HCT116 (cell line): ENCODE measurements around the gene ACTR3. TPM values are rescaled to one million over a fixed set of nuclear protein-coding genes. Genes with fewer than 3 reads are reported as not detected.

Experiments used
- ATAC-seq: fragments of 200-7000 bp; cut with Tn5 transposase; 2 replicates; pipeline ENCODE4 v1.9.1; 2020; ENCODE audit warnings: mild to moderate bottlenecking, moderate library complexity
- BruUV-seq: library from RNA; stranded (reverse); fragments of 400-500 nt; replicated peaks from 2 replicates; lab custom pipeline; 2021; lab: Mats Ljungman, UMichigan
- CTCF ChIA-PET: fragments of 300-600 bp; sonication (Branson Sonifier 250); formaldehyde crosslinking; loops from one replicate; lab custom pipeline; 2021; ENCODE audit warnings: antibody characterized with exemption; lab: Charles Lee
- POLR2A ChIA-PET: fragments of 300-600, 350-600 bp; sonication (Branson Sonifier 250); formaldehyde crosslinking; loops from one replicate; lab custom pipeline; 2021; ENCODE audit warnings: antibody characterized with exemption; lab: Charles Lee
- RAD21 ChIA-PET, 2 experiments: fragments of 300-600 bp; sonication (Branson Sonifier 250); formaldehyde crosslinking; loops; one replicate each; lab custom pipeline; 2023; ENCODE audit warnings: low total read pairs in 2 of 2; ENCODE audit not compliant: uncharacterized antibody in 2 of 2, unreplicated experiment in 2 of 2, low non-redundant PET in 1 of 2; lab: Charles Lee
- DNase-seq: peaks from one replicate; pipeline ENCODE4 v3.0.0-alpha.2; 2010; ENCODE audit warnings: low read depth, low spot score
- H2AFZ ChIP-seq: fragments of 200-600 bp; shearing (Covaris generic), sonication (generic); 2 replicates; pipeline ENCODE4 v1.6.1; 2017; ENCODE audit warnings: low read depth, mixed run types, mixed read lengths, antibody characterized with exemption, low read length; ENCODE audit not compliant: poor library complexity, severe bottlenecking
- H3K27ac ChIP-seq: 2 replicates; pipeline ENCODE4 v1.5.1; 2012; ENCODE audit warnings: low read depth, low read length
- H3K27me3 ChIP-seq: fragments of 200-600 bp; sonication (generic); 2 replicates; pipeline ENCODE4 v1.6.1; 2016; ENCODE audit warnings: mixed run types, low read length, mixed read lengths; ENCODE audit not compliant: insufficient read depth
- H3K36me3 ChIP-seq, 2 experiments: fragments of 200-500 bp in 1 of 2; fragments of 200-600 bp in 1 of 2; sonication (Bioruptor generic) in 1 of 2; sonication (generic) in 1 of 2; 2 replicates each; pipeline versions ENCODE4 v1.5.1 to v1.6.1; 2014 to 2016; ENCODE audit warnings: low read length in 2 of 2, inconsistent platforms in 1 of 2, mixed read lengths in 1 of 2, mixed run types in 1 of 2; ENCODE audit not compliant: insufficient read depth in 2 of 2, control insufficient read depth in 1 of 2
- H3K4me1 ChIP-seq, 2 experiments: fragments of 200-600 bp in 1 of 2; sonication (generic) in 1 of 2; 2 replicates each; pipeline versions ENCODE4 v1.5.1 to v1.6.1; 2012 to 2017; ENCODE audit warnings: low read length in 2 of 2, inconsistent platforms in 1 of 2, mild to moderate bottlenecking in 1 of 2, mixed read lengths in 1 of 2, mixed run types in 1 of 2, moderate library complexity in 1 of 2; ENCODE audit not compliant: insufficient read depth in 2 of 2, control insufficient read depth in 1 of 2
- H3K4me2 ChIP-seq: fragments of 200-600 bp; sonication (generic); 2 replicates; pipeline ENCODE4 v1.6.1; 2017; ENCODE audit warnings: mixed run types, low read length, mixed read lengths
- H3K4me3 ChIP-seq, 2 experiments: fragments of 200-600 bp in 1 of 2; sonication (generic) in 1 of 2; replicated peaks in 1 of 2; 2 replicates each; pipeline ENCODE4 v1.5.1; 2011 to 2016; ENCODE audit warnings: low read length in 2 of 2, control low read depth in 1 of 2, low read depth in 1 of 2, mild to moderate bottlenecking in 1 of 2, mixed read lengths in 1 of 2, mixed run types in 1 of 2
- H3K79me2 ChIP-seq: fragments of 200-600 bp; sonication (generic); 2 replicates; pipeline ENCODE4 v1.6.1; 2017; ENCODE audit warnings: mild to moderate bottlenecking, mixed run types, low read length, moderate library complexity, mixed read lengths; ENCODE audit not compliant: insufficient read depth
- H3K9ac ChIP-seq: fragments of 200-600 bp; sonication (generic); 2 replicates; pipeline ENCODE4 v1.6.1; 2016; ENCODE audit warnings: low read length, mixed read lengths
- H3K9me2 ChIP-seq: fragments of 200-600 bp; sonication (generic), shearing (Covaris generic); 2 replicates; pipeline ENCODE4 v1.6.1; 2017; ENCODE audit warnings: mixed run types, mild to moderate bottlenecking, moderate library complexity; ENCODE audit not compliant: insufficient read depth
- H3K9me3 ChIP-seq, 2 experiments: fragments of 200-500 bp in 1 of 2; fragments of 200-600 bp in 1 of 2; sonication (Bioruptor generic) in 1 of 2; sonication (generic) in 1 of 2; 2 replicates each; pipeline ENCODE4 v1.6.1; 2014 to 2017; ENCODE audit warnings: low read length in 2 of 2, mixed read lengths in 2 of 2, inconsistent platforms in 1 of 2, low read depth in 1 of 2, mild to moderate bottlenecking in 1 of 2, mixed run types in 1 of 2, moderate library complexity in 1 of 2; ENCODE audit not compliant: control insufficient read depth in 1 of 2, insufficient read depth in 1 of 2
- H4K20me1 ChIP-seq: fragments of 200-600 bp; sonication (generic), shearing (Covaris generic); 2 replicates; pipeline ENCODE4 v1.6.1; 2017; ENCODE audit warnings: mixed run types, mild to moderate bottlenecking, moderate library complexity; ENCODE audit not compliant: insufficient read depth
- CEBPB ChIP-seq: IDR thresholded peaks from 2 replicates; pipeline ENCODE4 v1.6.1; 2012; ENCODE audit warnings: low read depth
- MAX ChIP-seq: IDR thresholded peaks from 2 replicates; pipeline ENCODE4 v1.6.1; 2012
- REST ChIP-seq: IDR thresholded peaks from 2 replicates; pipeline ENCODE4 v1.6.1; 2012; ENCODE audit warnings: low read depth
- intact Hi-C: fragments of 100-400 bp; cut with micrococcal nuclease; formaldehyde crosslinking; loops from 2 replicates; pipeline ENCODE4 v1.10.0; 2022
- total RNA-seq: library from RNA; stranded (reverse); gene quantifications from one replicate; pipeline ENCODE4 v1.2.1, GENCODE V29; 2021; ENCODE audit not compliant: unreplicated experiment

The ACTR3 gene
- total RNA-seq, 1 experiment from 2014 or later = 232 TPM

GRCh38 chr2:113966832-113967231 is 76.9 kb downstream of the ACTR3 start:
- H3K9ac ChIP-seq = no peak overlapping the region
- H3K9me3 ChIP-seq = no peaks in the 10 kb centered on the region
- no peaks in the 10 kb centered on the region for H3K79me2 ChIP-seq
- ATAC-seq (no peak), DNase-seq (no peak)
- H3K27ac ChIP-seq = no peak overlapping the region
- H4K20me1 ChIP-seq = no peaks in the 10 kb centered on the region
- H3K27me3 ChIP-seq = no peaks in the 10 kb centered on the region
- H3K4me3 ChIP-seq = no peak overlapping the region
- POLR2A ChIA-PET = no interaction called here
- H3K9me2 ChIP-seq = no peaks in the 10 kb centered on the region
- CTCF ChIA-PET = interaction anchor here (0.7 kb wide), 1 partner anchor 11 kb away, joined by 3 read pairs; no protein-coding TSS in a partner anchor
- no TSS peak for BruUV-seq
- RAD21 ChIA-PET = no interaction called here
- no peaks in the 10 kb centered on the region for H3K36me3 ChIP-seq
- no peaks in the 10 kb centered on the region for H3K4me1 ChIP-seq
- H2AFZ ChIP-seq = no peak overlapping the region
- no peak overlapping the region for H3K4me2 ChIP-seq
- TF ChIP-seq REST = no peak
- intact Hi-C loops = loop anchor here (10.0 kb wide), 1 partner anchor 212 kb away; the partner anchor contains the start of gene SLC35F5

- Histone ChIP-seq H2AFZ (no peak overlapping the region), H3K4me1 (no peaks in the 10 kb centered on the region), H3K27ac (no peak overlapping the region), H3K4me2 (no peak overlapping the region), H3K9me3 (no peaks in the 10 kb centered on the region), H3K79me2 (no peaks in the 10 kb centered on the region), H3K27me3 (no peaks in the 10 kb centered on the region), H3K36me3 (no peaks in the 10 kb centered on the region), H3K4me3 (no peak overlapping the region), H3K9me2 (no peaks in the 10 kb centered on the region), H4K20me1 (no peaks in the 10 kb centered on the region), H3K9ac (no peak overlapping the region)
- intact Hi-C loops = loop anchor here (10.0 kb wide), 1 partner anchor 212 kb away; the partner anchor contains the start of gene SLC35F5
- ChIA-PET POLR2A (no interaction called here), CTCF (interaction anchor here (0.7 kb wide), 1 partner anchor 10 kb away, joined by 3 read pairs; no protein-coding TSS in a partner anchor), RAD21 (no interaction called here)
- no peak for DNase-seq
- TF ChIP-seq MAX (no peak), CEBPB (no peak)
- BruUV-seq = no TSS peak
- no peak for ATAC-seq
Observed at GRCh38 chr2:113967272-113967671, 77.4 kb downstream of the ACTR3 start.
